ENCODE results near the gene TDRD10.

Gene TDRD10

DNA sequence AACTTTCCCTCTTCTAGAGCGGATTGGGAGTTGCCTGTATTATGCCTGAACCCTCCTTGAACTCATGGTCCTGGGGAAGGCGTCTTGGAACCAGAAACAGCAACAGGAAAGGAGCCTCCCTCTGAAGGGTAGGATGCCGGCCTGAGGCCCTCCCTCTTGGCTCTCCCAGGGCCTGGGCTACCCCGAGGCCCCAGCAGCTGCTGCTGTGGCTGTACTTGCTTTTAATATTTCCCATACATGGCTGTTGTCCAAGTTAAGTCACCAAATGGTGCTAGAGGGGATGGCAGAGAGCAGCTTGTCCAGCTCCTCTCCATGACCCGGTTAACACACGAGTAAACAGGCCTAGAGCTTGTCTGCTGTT is 76.0 kb downstream of the TDRD10 start:
- DNase-seq = no peak

DNA sequence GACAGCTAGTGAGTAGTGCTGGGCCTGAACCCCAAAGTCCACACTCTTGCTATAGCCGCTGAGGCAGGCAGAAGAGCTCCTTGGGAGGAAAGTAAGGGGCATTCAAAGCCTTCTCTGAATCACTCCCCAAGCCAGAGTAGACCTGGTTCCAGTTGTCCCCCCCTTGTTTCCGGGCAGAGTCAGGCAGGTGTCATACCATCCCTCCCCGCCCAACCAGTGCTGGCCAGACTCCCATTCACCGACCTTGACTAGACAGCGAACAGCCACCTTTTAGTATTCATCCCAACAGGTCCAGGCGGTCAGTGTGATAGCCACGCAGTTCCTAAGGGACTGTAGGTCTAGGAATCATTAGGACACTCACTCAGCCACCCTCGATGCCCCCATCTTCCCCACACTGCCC is 77.4 kb downstream of the TDRD10 start:
- DNase-seq = no peak

DNA sequence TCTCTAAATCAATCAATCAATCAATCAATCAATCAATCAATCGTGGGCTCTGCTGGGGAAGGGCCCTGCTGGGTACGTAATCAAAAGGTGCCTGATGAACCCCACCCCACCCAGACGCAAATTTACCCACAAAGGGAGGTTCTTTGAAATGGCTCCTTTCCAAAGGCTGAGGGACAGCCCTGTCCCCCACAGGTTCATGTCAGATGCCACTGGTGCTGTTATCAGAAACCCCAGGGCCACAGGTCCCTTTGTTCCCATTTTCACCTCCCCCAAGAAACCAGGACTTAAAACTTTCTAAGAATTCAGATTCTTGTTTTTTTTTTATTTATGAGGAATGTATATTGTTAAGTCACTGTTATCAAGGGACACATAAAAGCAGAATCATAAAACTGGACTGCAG is 79.7 kb downstream of the TDRD10 start:
- no peak for DNase-seq

DNA sequence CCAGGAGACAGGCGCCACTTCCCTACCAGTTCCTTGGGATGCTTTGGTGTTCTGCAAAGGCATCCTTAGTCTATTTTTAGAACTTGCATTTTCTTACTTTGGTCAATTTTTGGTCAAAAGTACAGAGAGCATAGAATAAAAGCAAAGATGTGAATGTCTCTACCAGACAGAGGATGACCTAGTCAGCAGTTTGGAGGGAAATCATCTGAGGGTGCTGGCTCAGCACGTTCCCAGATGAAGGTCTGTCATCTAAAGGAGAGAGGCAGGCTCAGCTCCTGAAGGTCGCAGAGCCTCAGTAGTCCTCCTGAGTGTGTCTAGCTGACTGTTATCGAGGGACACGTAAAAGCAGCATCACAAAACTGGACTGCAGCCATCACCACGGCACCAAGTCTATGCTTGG is 80.9 kb downstream of the TDRD10 start:
- DNase-seq = no peak

DNA sequence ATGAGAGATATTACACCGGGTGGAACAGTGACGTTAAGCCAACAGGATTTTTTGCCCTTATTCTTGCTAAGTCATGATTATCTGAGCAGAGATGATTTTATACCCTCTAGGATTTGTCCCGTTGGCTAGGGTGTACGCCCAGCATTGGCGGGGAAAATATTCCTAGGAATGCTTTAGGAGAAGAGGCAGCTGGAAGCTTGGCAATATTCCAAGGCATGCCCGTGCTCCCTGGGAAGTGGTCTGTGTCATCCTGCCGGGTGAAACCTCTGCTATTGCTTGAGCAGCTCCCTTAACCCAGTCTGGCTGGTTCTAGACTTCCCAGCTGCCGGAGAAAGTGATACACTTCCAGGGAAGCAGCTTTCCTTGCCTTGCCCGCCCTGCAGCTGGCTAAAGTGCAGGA is 81.8 kb downstream of the TDRD10 start:
- peak; percentile 27 for DNase-seq

DNA sequence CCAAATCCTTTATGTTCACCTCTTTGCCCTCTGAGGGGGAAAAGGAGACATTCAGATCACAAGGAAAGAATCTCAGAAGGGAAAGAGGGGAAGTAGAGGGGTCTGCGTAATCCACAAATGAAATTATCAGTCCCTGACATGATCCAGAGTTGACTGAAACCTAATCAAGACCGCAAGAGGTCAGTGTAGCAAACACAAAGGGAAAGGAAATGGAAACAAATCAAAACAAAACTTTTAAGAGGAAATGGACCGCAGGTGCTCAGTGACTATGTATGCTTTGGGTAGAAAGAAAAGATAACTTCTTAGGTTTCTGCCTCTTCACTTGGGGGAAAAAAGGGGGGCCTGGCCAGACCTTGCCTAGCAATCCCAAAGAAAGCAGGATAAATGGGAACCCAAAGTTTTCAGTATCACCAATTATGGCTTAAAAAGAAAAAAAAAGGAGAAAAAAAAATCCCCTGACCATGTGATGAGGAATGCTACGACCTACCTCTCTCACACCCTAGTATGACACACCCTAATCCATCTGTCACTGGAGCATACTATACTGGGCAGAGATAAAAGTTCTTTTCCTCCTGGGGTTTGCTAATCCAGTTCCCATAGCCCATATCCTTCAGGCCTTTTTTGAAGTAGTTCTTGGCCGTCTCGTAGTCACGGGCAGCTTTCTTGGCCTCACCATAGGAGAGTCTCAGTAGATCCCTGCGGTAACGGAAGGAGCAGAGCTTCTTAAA is 82.4 kb downstream of the TDRD10 start:
- DNase-seq = no peak

DNA sequence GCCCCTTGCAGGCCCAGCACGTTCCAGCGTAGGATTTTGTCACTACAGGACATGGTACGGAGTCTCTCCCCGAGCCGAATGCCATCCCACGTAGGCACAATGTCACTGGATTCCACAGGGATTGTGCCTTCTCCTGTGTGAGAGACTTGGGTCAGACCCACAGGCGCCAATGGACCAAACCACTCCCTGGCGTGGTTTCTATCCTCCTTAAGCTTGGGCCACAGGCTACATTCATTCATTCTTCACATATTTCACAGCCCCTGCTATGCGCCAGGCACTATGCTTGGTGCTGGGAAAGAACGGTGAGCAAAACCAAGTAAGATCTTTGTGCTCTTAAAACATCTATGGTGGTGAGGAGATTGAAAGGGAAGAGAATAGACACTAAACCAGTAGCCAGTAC is 84.2 kb downstream of the TDRD10 start:
- no peak for DNase-seq

DNA sequence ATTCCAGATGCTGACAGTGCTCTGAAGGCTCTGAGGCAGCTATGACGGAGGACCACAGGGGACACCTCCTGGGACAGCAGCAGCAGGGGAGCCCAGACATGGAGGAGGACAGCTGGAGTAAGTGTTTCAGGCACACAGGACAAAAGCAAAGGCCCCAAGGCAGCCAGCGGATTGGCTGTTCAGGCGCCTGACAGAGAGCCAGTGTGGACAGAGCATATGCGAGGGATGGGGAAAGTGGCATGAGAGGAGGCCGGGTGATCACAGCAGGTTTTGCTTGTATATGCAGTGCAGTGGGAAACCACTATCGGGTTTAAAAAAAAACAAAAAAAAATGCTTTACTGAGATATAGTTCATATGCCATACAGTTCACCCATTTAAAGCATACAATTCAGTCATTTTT is 84.6 kb downstream of the TDRD10 start:
- DNase-seq = no peak

DNA sequence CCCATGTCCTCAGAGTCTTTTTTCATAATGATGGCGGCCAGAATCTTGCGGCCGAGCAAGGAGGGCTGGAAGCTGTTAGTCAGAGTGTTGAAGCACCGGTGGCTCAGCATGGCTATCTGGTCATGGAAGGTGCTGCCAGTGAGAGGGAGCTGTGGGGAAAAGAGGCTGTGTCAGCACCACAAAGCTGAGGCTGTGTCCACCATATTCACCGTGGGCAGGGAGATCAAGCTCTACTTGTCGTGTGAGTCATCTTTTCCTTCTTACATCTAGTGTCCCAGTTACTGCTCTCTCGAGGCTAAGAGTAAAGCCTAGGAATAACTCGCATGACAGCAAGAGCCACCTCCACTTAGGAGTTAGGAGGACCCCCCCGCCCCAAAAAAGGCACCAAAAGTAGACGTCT is 87.8 kb downstream of the TDRD10 start:
- DNase-seq = no peak

DNA sequence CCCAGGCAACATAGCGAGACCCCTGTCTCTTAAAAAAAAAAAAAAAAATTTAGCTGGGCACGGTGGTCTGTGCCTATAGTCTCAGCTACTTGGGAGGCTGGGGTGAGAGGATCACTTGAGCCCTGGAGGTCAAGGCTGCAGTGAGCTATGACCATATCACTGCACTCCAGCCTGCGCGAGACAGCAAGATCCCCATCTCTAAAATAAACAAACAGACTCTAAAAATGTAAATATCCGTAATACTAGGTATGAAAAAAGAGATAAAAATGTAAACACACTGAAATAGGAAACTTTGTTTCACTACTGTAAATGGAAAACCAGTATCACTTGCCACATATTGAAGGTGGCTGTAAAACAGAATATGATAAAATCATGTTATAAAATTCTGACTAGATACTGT is 88.7 kb downstream of the TDRD10 start:
- DNase-seq = no peak

DNA sequence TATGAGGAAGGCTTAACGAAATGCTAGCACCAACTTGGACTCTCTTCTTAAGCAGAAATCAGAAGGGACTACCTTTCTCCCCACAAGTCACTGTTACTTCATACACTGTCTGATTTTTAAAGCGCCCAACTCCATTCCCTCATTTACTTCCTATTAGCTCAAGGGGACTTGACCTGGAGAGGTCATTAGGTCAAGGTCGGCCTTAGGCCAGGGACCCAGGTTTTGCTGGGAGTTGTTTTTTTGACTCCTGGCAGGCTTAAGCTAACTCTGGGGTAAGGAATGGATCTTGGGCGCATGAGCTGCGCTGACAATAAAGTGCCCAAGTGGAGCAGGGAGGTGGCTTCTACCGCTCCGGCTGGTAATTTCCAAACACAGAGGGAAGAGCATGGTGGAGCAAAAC is 89.2 kb downstream of the TDRD10 start:
- no peak for DNase-seq

DNA sequence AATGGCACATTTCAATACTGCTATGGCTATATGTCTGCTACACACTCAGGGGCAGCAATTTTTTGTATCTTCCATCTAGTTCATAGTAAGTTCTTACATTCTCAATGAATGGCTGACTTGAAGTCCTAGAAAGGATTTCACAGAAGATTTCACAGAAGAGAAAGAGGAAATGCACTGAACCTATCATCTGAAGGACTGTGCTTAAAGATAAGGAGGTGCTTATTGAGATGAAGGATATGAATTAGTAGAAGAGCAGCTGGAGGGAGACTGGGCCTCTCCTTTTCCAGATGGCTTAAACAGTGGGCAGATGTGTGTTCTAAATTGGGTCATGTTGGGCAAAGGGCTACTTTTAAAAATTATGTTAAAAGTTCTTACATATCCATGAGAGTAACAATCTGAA is 91.4 kb downstream of the TDRD10 start:
- no peak for DNase-seq

DNA sequence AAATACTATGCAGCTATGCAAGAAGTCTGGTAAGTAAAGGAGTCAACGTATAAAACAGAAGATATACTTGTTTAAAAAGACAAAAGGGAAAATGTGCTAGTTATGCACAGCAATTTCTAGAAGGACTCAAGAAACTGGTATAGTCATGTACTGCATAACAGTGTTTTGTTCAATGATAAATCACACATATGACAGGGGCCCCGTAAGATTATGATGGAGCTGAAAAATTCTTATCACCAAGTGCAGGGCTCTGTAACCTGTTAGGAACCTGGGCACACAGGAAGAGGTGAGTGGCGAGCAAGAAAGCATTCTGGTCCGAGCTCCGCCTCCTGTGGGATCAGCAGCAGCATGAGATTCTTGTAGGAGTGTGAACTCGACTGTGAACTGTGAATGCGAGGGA is 92.8 kb downstream of the TDRD10 start:
- no peak for DNase-seq

DNA sequence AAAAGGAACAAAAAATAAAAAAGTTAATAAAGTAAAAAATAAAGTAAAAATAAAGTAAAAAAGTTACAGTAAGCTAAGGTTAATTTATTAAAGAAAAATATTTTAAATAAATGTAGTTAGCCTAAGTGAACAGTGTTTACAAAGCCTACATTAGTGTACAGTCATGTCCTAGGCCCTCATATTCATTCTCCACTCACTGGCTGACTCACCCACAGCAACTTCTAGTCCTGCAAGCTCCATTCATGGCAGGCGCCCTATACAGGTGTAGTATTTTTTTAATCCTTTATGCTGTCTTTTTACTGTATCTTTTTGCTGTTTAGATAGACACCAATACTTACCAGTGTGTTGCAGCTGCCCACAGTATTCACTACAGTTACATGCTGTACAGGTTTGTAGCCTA is 93.6 kb downstream of the TDRD10 start:
- peak; percentile 29 for DNase-seq

All from fibroblast of skin of back (primary cell).